HepG2 (cell line): Measurements from ENCODE around the gene CA14. TPM values are rescaled to one million over a fixed set of nuclear protein-coding genes. Genes with fewer than 3 reads are reported as not detected.
A peak's percentile ranks its signal among the peaks of the same experiment; 100 is the strongest.

ENCODE experiments used
- ATF3 ChIP-seq: sonication (generic); formaldehyde crosslinking; IDR thresholded peaks from 2 replicates; pipeline ENCODE4 v1.4.0; 2020; ENCODE audit warnings: missing genetic modification reagents
- CHD2 ChIP-seq: IDR thresholded peaks from 2 replicates; pipeline ENCODE4 v1.6.1; 2011; ENCODE audit warnings: low read depth, low read length, improper control_type of control experiment
- DMAP1 ChIP-seq: IDR thresholded peaks from 2 replicates; pipeline ENCODE4 v1.6.1; 2016
- FOXA3 ChIP-seq: IDR thresholded peaks from 2 replicates; pipeline ENCODE4 v1.6.1; 2016; ENCODE audit warnings: missing genetic modification reagents, missing compliant biosample characterization
- FOXP1 ChIP-seq, 2 experiments: fragments of 450-650 bp in 1 of 2; IDR thresholded peaks; 2 replicates each; pipeline ENCODE4 v1.6.1; 2017 to 2018; ENCODE audit warnings: antibody characterized with exemption in 1 of 2
- GMEB2 ChIP-seq: IDR thresholded peaks from 2 replicates; pipeline ENCODE4 v1.6.1; 2016; ENCODE audit warnings: missing biosample characterization, missing genetic modification reagents, low read depth
- HNRNPL ChIP-seq: fragments of 200-400 bp; formaldehyde crosslinking; IDR thresholded peaks from 2 replicates; pipeline ENCODE4 v1.6.1; 2017; ENCODE audit warnings: mild to moderate bottlenecking, low read depth, low read length
- IKZF4 ChIP-seq: sonication (generic); formaldehyde crosslinking; IDR thresholded peaks from 2 replicates; pipeline ENCODE4 v1.5.1; 2020; ENCODE audit warnings: borderline replicate concordance, mild to moderate bottlenecking, low read depth, missing genetic modification reagents; ENCODE audit errors: not compliant biosample characterization
- KAT8 ChIP-seq: IDR thresholded peaks from 2 replicates; pipeline ENCODE4 v1.6.1; 2016; ENCODE audit warnings: missing genetic modification reagents, missing compliant biosample characterization
- MED13 ChIP-seq: sonication (generic); formaldehyde crosslinking; IDR thresholded peaks from 2 replicates; pipeline ENCODE4 v1.5.0; 2020; ENCODE audit warnings: missing genetic modification reagents
- RELA ChIP-seq: sonication (generic); formaldehyde crosslinking; IDR thresholded peaks from 2 replicates; pipeline ENCODE4 v1.4.0; 2020; ENCODE audit warnings: missing genetic modification reagents
- THAP11 ChIP-seq: IDR thresholded peaks from 2 replicates; pipeline ENCODE4 v1.6.1; 2016; ENCODE audit warnings: missing biosample characterization, missing genetic modification reagents
- YEATS4 ChIP-seq: sonication (generic); formaldehyde crosslinking; IDR thresholded peaks from 2 replicates; pipeline ENCODE4 v1.4.0; 2020; ENCODE audit warnings: missing genetic modification reagents, borderline replicate concordance
- ZBTB10 ChIP-seq: sonication (generic); formaldehyde crosslinking; IDR thresholded peaks from 2 replicates; pipeline ENCODE4 v1.4.0; 2020; ENCODE audit warnings: missing genetic modification reagents, borderline replicate concordance
- ZFP82 ChIP-seq: sonication (generic); formaldehyde crosslinking; IDR thresholded peaks from 2 replicates; pipeline ENCODE4 v1.5.1; 2020; ENCODE audit warnings: mild to moderate bottlenecking, missing genetic modification reagents, borderline replicate concordance
- ZNF143 ChIP-seq: sonication (generic); formaldehyde crosslinking; IDR thresholded peaks from 2 replicates; pipeline ENCODE4 v1.4.0; 2020; ENCODE audit warnings: missing genetic modification reagents
- ZNF383 ChIP-seq: sonication (generic); formaldehyde crosslinking; IDR thresholded peaks from 2 replicates; pipeline ENCODE4 v1.4.0; 2020; ENCODE audit warnings: missing genetic modification reagents, mild to moderate bottlenecking, borderline replicate concordance
- ZNF513 ChIP-seq: sonication (generic); formaldehyde crosslinking; conservative IDR thresholded peaks from 2 replicates; pipeline ENCODE4 v1.5.0; 2020; ENCODE audit warnings: missing genetic modification reagents
- ZNF720 ChIP-seq: sonication (generic); formaldehyde crosslinking; IDR thresholded peaks from 2 replicates; pipeline ENCODE4 v1.4.0; 2020; ENCODE audit warnings: missing genetic modification reagents
- ZNF740 ChIP-seq: sonication (generic); formaldehyde crosslinking; IDR thresholded peaks from 2 replicates; pipeline ENCODE4 v1.4.0; 2020; ENCODE audit warnings: missing genetic modification reagents
- polyA plus RNA-seq, 8 experiments: library from polyadenylated mRNA; depleted of rRNA in 3 of 8; stranded (reverse) in 7 of 8; unstranded in 1 of 8; fragments of >200 nt; fragmentation: Illumina TruSeq in 4 of 8; extraction: Trizol in 4 of 8; gene quantifications; 2 replicates each; pipeline versions ENCODE4 v1.2.1 to v1.2.3, GENCODE V29; 2011 to 2016; ENCODE audit warnings: low read depth in 4 of 8, missing spikeins in 1 of 8, mixed read lengths in 1 of 8; ENCODE audit not compliant: insufficient read depth in 1 of 8
- total RNA-seq, 5 experiments: library from RNA; depleted of rRNA; stranded (reverse); fragments of >200 nt; fragmentation: Illumina TruSeq; extraction: Trizol; gene quantifications; 2 replicates each; pipeline ENCODE4 v1.2.3, GENCODE V29; 2016; ENCODE audit warnings: low read depth in 1 of 5

CA14 gene
- total and polyA plus RNA-seq, 2 of the 13 experiments (the other 11 are each of a cell fraction or from before 2014, with no cell fraction given): 2.4 to 8.5 TPM

GRCh38 chr1:150234566-150235293, 22.8 kb upstream of the CA14 start (continued):
- TF ChIP-seq RELA (CRISPR knock-in tag) (no peak), KAT8 (CRISPR knock-in tag) (peak; percentile 58; the same call in 1 of the 2 replicates), GMEB2 (CRISPR knock-in tag) (no peak), CHD2 (peak; percentile 81), ZNF513 (0 out of 2 replicates have a peak, but pooled peaks have one; percentile 39), ZBTB10 (CRISPR knock-in tag) (peak; percentile 85; the same call in 1 of the 2 replicates), ZNF720 (CRISPR knock-in tag) (no peak), THAP11 (CRISPR knock-in tag) (peak; percentile 32; the same call in 1 of the 2 replicates), ZNF740 (CRISPR knock-in tag) (0 out of 2 replicates have a peak, but pooled peaks have one; percentile 42), FOXP1 (IDR thresholded peaks at IDR 0.05) (no peak), FOXP1 (CRISPR knock-in tag; IDR thresholded peaks at IDR 0.05) (no peak), MED13 (CRISPR knock-in tag) (0 out of 2 replicates have a peak, but pooled peaks have one; percentile 39), HNRNPL (0 out of 2 replicates have a peak, but pooled peaks have one; percentile 36), ZNF383 (CRISPR knock-in tag) (no peak), FOXA3 (CRISPR knock-in tag) (no peak), DMAP1 (CRISPR knock-in tag) (peak; percentile 29; the same call in 1 of the 2 replicates), ZFP82 (CRISPR knock-in tag) (no peak), ZNF143 (CRISPR knock-in tag) (peak; percentile 71), YEATS4 (CRISPR knock-in tag) (peak; percentile 70; the same call in 1 of the 2 replicates), IKZF4 (CRISPR knock-in tag) (no peak), ATF3 (no peak)
